GM23248 (cell line): ENCODE measurements around the gene C3orf62. TPM values are rescaled to one million over a fixed set of nuclear protein-coding genes. Genes with fewer than 3 reads are reported as not detected.

ENCODE experiments used
- DNase-seq: peaks from one replicate; pipeline ENCODE4 v3.0.0-alpha.2; 2015
- H2AFZ ChIP-seq: fragments of 200-600 bp; sonication (generic); 2 replicates; pipeline ENCODE4 v1.6.1; 2016; ENCODE audit warnings: antibody characterized with exemption
- H3F3A ChIP-seq: fragments of 200-600 bp; sonication (generic); 2 replicates; pipeline ENCODE4 v1.6.1; 2016; ENCODE audit warnings: mild to moderate bottlenecking, antibody characterized with exemption, mixed run types; ENCODE audit not compliant: insufficient read depth
- H3K27ac ChIP-seq: fragments of 200-600 bp; sonication (generic); 2 replicates; pipeline ENCODE4 v1.5.1; 2016; ENCODE audit warnings: mild to moderate bottlenecking
- H3K27me3 ChIP-seq: fragments of 200-600 bp; sonication (generic); replicated peaks from 2 replicates; pipeline ENCODE4 v1.6.1; 2016; ENCODE audit warnings: mild to moderate bottlenecking; ENCODE audit not compliant: insufficient read depth
- H3K36me3 ChIP-seq: fragments of 200-600 bp; sonication (generic); 2 replicates; pipeline ENCODE4 v1.6.1; 2016; ENCODE audit warnings: low read depth, mild to moderate bottlenecking
- H3K4me1 ChIP-seq: fragments of 200-600 bp; sonication (generic); 2 replicates; pipeline ENCODE4 v1.6.1; 2016; ENCODE audit warnings: mild to moderate bottlenecking; ENCODE audit not compliant: insufficient read depth
- H3K4me2 ChIP-seq: fragments of 200-600 bp; sonication (generic); one replicate; pipeline ENCODE4 v1.6.1; 2016; ENCODE audit warnings: mild to moderate bottlenecking; ENCODE audit not compliant: unreplicated experiment
- H3K4me3 ChIP-seq: fragments of 200-600 bp; sonication (generic); 2 replicates; pipeline ENCODE4 v1.5.1; 2016; ENCODE audit warnings: mild to moderate bottlenecking
- H3K79me2 ChIP-seq: fragments of 200-600 bp; sonication (generic); 2 replicates; pipeline ENCODE4 v1.6.1; 2016; ENCODE audit warnings: mild to moderate bottlenecking; ENCODE audit not compliant: insufficient read depth
- H3K9ac ChIP-seq: fragments of 200-600 bp; sonication (generic); 2 replicates; pipeline ENCODE4 v1.6.1; 2016; ENCODE audit warnings: mild to moderate bottlenecking
- H3K9me2 ChIP-seq: fragments of 200-600 bp; sonication (generic); 2 replicates; pipeline ENCODE4 v1.6.1; 2016; ENCODE audit warnings: mixed run types, mild to moderate bottlenecking, moderate library complexity; ENCODE audit not compliant: insufficient read depth
- H3K9me3 ChIP-seq: fragments of 200-600 bp; sonication (generic); one replicate; pipeline ENCODE4 v1.6.1; 2017; ENCODE audit warnings: low read depth
- H4K20me1 ChIP-seq: fragments of 200-600 bp; sonication (generic); 2 replicates; pipeline ENCODE4 v1.6.0; 2016; ENCODE audit not compliant: insufficient read depth
- EZH2 ChIP-seq: fragments of 200-600 bp; sonication (generic); IDR thresholded peaks from 2 replicates; pipeline ENCODE4 v1.6.1; 2018; ENCODE audit warnings: antibody characterized with exemption, mild to moderate bottlenecking; ENCODE audit not compliant: insufficient read depth, poor library complexity, severe bottlenecking
- EZH2phosphoT487 ChIP-seq: fragments of 200-600 bp; sonication (generic); IDR thresholded peaks from 2 replicates; pipeline ENCODE4 v1.6.1; 2018; ENCODE audit warnings: antibody characterized with exemption, moderate library complexity, mild to moderate bottlenecking, low read depth; ENCODE audit not compliant: insufficient read depth
- WGBS, 2 experiments: methylation state at CpG; one replicate each; pipeline ENCODE4 v1.1.6; 2015 to 2017; ENCODE audit warnings: low lambda C conversion rate in 2 of 2, low coverage in 1 of 2; ENCODE audit errors: missing lambda C conversion rate in 2 of 2; 5-methylcytosine and 5-hydroxymethylcytosine counted together
- in situ Hi-C: fragments of 300-500 bp; cut with MboI; formaldehyde crosslinking; loops from 2 replicates; pipeline ENCODE4 v1.15.0; 2020
- polyA plus RNA-seq: library from polyadenylated mRNA; unstranded; fragments of >200 nt; fragmentation: Nextera tagmentation; extraction: Ambion mirVana; gene quantifications from 2 replicates; pipeline ENCODE4 v1.2.1, GENCODE V29; 2016
- total RNA-seq: library from RNA; depleted of rRNA; stranded (reverse); fragments of >200 nt; shearing (Covaris generic); gene quantifications from 2 replicates; pipeline ENCODE4 v1.2.3, GENCODE V29; 2014

C3orf62 gene
- total and polyA plus RNA-seq, 2 experiments from 2014 or later = 1.5 to 2.9 TPM

DNA sequence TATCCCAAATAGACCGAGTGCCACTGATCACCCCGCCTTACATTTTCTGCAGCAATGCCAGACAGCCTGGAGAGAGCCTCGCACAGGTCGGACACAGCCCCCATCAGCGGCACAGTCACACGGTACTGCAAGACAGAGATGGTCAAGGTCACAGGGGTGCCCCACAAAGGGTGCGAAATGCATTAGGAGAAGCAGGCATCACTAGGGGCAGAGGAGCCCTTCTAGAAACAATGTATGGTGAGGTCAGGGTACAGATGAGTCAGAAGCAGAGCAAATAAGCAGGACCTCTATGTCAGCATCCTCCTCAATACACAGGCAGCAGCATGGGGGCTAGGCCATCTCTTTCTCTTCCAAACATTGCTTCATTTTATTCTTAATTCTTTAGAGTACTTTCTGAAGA, 21.5 kb upstream of the C3orf62 start:
- Histone ChIP-seq H3K79me2 (peaks cover 9% of the 10 kb centered on the region; the same call in 1 of the 2 replicates), H4K20me1 (no peaks in the 10 kb centered on the region), H2AFZ (no peak overlapping the region), H3F3A (peaks cover 7% of the 10 kb centered on the region; the same call in 1 of the 2 replicates), H3K4me1 (0 out of 2 replicates have a peak, but pooled peaks cover 3% of the 10 kb centered on the region), H3K9me3 (no peaks in the 10 kb centered on the region), H3K9ac (no peak overlapping the region), H3K9me2 (no peaks in the 10 kb centered on the region), H3K27ac (no peak overlapping the region), H3K27me3 (no peaks in the 10 kb centered on the region), H3K36me3 (peaks cover 55% of the 10 kb centered on the region), H3K4me2 (no peak overlapping the region), H3K4me3 (no peak overlapping the region)
- DNase-seq = no peak
- WGBS, 2 experiments = 94 to 97% methylated on average over 7 of the region's 7 CpGs
- no peak for TF ChIP-seq EZH2
- no peak for TF ChIP-seq EZH2phosphoT487
- in situ Hi-C loops = no loop called here

DNA sequence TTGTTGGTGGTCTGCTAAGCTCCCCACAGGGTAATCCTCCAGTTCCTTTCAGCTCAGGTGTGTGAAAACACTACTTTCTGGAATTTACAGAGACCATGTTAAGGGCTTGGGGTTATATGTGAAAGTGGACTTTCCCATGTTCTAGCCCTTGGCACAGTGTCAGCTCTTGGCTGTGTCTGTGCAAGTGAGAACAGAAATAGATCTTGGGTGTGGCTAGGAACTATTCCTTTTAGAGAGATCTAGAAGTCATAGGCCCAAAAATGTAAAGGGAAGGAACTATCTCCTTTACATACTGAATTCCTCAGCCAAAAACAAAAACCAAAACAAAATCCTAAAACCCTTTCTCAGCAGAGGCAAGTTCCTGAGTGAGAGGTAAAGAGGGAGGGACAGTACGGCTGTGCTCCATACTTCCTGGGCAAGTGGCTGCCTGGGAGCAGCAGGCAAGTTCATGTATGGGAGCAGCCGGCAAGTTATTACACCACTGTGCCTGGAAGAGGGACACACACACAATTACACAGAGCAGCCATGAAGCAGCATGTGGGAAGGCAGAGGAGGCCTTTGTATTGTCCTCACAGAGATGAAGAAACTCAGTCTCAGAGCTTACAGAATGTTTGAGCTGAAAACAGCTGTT, 19.9 kb upstream of the C3orf62 start:
- no peaks in the 10 kb centered on the region for H3K27me3 ChIP-seq
- H2AFZ ChIP-seq = no peak overlapping the region
- H3K79me2 ChIP-seq = peaks cover 9% of the 10 kb centered on the region; the same call in 1 of the 2 replicates
- H4K20me1 ChIP-seq = no peaks in the 10 kb centered on the region
- 82 to 84% methylated on average over 2 of the region's 2 CpGs for WGBS, 2 experiments
- H3K4me2 ChIP-seq = no peak overlapping the region
- DNase-seq = peak; percentile 41
- peaks cover 66% of the 10 kb centered on the region for H3K36me3 ChIP-seq
- H3K27ac ChIP-seq = peak overlapping the region; percentile 9; the same call in 1 of the 2 replicates
- in situ Hi-C loops = no loop called here
- no peaks in the 10 kb centered on the region for H3K9me3 ChIP-seq
- no peaks in the 10 kb centered on the region for H3K9me2 ChIP-seq
- TF ChIP-seq EZH2phosphoT487 = no peak
- TF ChIP-seq EZH2 = no peak
- H3F3A ChIP-seq = peaks cover 7% of the 10 kb centered on the region; the same call in 1 of the 2 replicates
- no peak overlapping the region for H3K9ac ChIP-seq
- 0 out of 2 replicates have a peak, but pooled peaks cover 3% of the 10 kb centered on the region for H3K4me1 ChIP-seq
- no peak overlapping the region for H3K4me3 ChIP-seq

DNA sequence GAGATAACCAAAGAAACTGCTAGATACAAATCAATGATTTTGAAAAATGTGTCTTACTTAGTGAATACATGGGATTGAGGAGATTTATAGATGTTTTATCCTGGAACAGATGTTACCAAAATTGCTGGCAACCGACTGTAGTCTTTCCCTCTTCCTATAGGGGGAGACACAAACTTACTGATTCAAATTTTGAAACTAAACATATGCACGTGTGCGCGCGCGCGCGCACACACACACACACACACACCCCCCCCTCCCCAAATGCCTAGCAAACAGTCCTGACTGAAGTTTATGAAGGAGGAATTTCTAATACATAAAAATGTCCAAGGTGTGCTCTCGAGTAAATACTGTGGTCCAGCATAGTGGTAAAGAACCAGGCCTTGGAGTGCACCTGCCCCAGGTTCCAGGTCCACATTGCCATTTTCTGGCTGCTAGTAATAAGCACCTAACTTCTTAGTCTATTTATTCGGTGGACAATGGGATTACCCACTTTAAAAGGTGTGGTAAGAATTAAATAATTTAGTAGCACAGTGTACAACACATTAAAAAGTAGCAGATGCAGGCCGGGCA, 18.5 kb upstream of the C3orf62 start:
- peaks cover 66% of the 10 kb centered on the region for H3K36me3 ChIP-seq
- WGBS, 2 experiments = 60 to 68% methylated on average over 11 of the region's 11 CpGs
- peak; percentile 68 for DNase-seq

DNA sequence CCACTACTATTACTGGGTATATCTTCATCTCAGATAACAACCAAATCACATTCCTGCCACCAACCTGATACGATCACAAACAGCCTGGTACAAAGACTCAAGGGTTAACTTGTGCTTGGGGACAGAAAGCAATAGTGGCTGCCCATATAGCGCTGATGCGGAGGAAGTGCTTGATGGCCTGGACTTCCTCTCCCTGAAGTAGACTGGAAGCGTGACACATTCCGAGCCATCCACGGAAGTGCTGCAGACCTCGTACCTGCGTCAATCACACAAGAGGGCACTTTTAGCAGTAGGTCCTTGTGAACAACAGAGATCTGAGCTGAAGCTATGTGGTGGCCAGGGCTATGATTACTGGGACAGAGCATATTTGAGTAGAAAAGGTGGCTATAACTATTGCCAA, 17.3 kb upstream of the C3orf62 start:
- Histone ChIP-seq H3K4me3 (no peak overlapping the region), H3K79me2 (peaks cover 9% of the 10 kb centered on the region; the same call in 1 of the 2 replicates), H3K36me3 (peaks cover 73% of the 10 kb centered on the region), H2AFZ (no peak overlapping the region), H3K4me2 (no peak overlapping the region), H3K27ac (no peak overlapping the region), H3K9me3 (no peaks in the 10 kb centered on the region), H3K4me1 (0 out of 2 replicates have a peak, but pooled peaks cover 3% of the 10 kb centered on the region), H3K9ac (no peak overlapping the region), H3K9me2 (no peaks in the 10 kb centered on the region), H3K27me3 (no peaks in the 10 kb centered on the region), H4K20me1 (no peaks in the 10 kb centered on the region), H3F3A (peaks cover 7% of the 10 kb centered on the region; the same call in 1 of the 2 replicates)
- in situ Hi-C loops = no loop called here
- no peak for DNase-seq
- no peak for TF ChIP-seq EZH2
- 91 to 92% methylated on average over 8 of the region's 8 CpGs for WGBS, 2 experiments

More for the DNA sequence above, 18.5 kb upstream of the C3orf62 start:
- Histone ChIP-seq H3K4me3 (no peak overlapping the region), H3K9me3 (no peaks in the 10 kb centered on the region), H4K20me1 (no peaks in the 10 kb centered on the region), H3K4me1 (0 out of 2 replicates have a peak, but pooled peaks cover 3% of the 10 kb centered on the region), H3K9ac (no peak overlapping the region), H2AFZ (no peak overlapping the region), H3F3A (peaks cover 7% of the 10 kb centered on the region; the same call in 1 of the 2 replicates), H3K27ac (no peak overlapping the region), H3K27me3 (no peaks in the 10 kb centered on the region), H3K79me2 (peaks cover 9% of the 10 kb centered on the region; the same call in 1 of the 2 replicates), H3K9me2 (no peaks in the 10 kb centered on the region), H3K4me2 (no peak overlapping the region)
- no peak for TF ChIP-seq EZH2
- TF ChIP-seq EZH2phosphoT487 = no peak
- in situ Hi-C loops = no loop called here
